ENCODE data around the gene PASD1. TPM values are rescaled to one million over a fixed set of nuclear protein-coding genes. Genes with fewer than 3 reads are reported as not detected.

The PASD1 gene
- total RNA-seq, 2 donors from 2014 or later, result 21.5 TPM; not detected in 1

- intact Hi-C loops (cut with DNase I), result no loop called here
These were observed 112.7 kb downstream of the PASD1 start for GRCh38 chrX:151676196-151676595.

GRCh38 chrX:151679798-151680402 is 116.4 kb downstream of the PASD1 start:
- Histone ChIP-seq H3K4me1 (replicated peaks) (no peaks in the 10 kb centered on the region), H3K27ac (no peak overlapping the region), H3K36me3 (no peaks in the 10 kb centered on the region), H3K9me3 (no peaks in the 10 kb centered on the region), H3K4me3 (no peak overlapping the region), H3K27me3 (replicated peaks; ENCODE audit: insufficient read depth) (no peaks in the 10 kb centered on the region)
- 58% methylated on average over 5 of the region's 5 CpGs for WGBS
- intact Hi-C loops (cut with DNase I), result no loop called here
- TF ChIP-seq POLR2A (IDR thresholded peaks at IDR 0.05), result no peak
- no peak for TF ChIP-seq CTCF (IDR thresholded peaks at IDR 0.05)
- TF ChIP-seq POLR2AphosphoS5 (IDR thresholded peaks at IDR 0.05), result no peak
- no peak for DNase-seq (ENCODE audit: low spot score)

More at GRCh38 chrX:151676196-151676595, 112.7 kb downstream of the PASD1 start:
- Histone ChIP-seq H3K27me3 (replicated peaks; ENCODE audit: insufficient read depth) (no peaks in the 10 kb centered on the region), H3K4me1 (replicated peaks) (no peaks in the 10 kb centered on the region), H3K4me3 (no peak overlapping the region), H3K9me3 (no peaks in the 10 kb centered on the region), H3K27ac (no peak overlapping the region), H3K36me3 (no peaks in the 10 kb centered on the region)
- 77% methylated on average over 4 of the region's 4 CpGs for WGBS
- no peak for DNase-seq (ENCODE audit: low spot score)
- TF ChIP-seq POLR2AphosphoS5 (IDR thresholded peaks at IDR 0.05) (no peak), CTCF (IDR thresholded peaks at IDR 0.05) (no peak), POLR2A (IDR thresholded peaks at IDR 0.05) (no peak)

- Histone ChIP-seq H3K36me3 (no peaks in the 10 kb centered on the region), H3K27me3 (replicated peaks; ENCODE audit: insufficient read depth) (no peaks in the 10 kb centered on the region), H3K27ac (no peak overlapping the region), H3K9me3 (no peaks in the 10 kb centered on the region), H3K4me3 (no peak overlapping the region), H3K4me1 (replicated peaks) (no peaks in the 10 kb centered on the region)
- WGBS, result 80% methylated on average over 2 of the region's 4 CpGs
- TF ChIP-seq POLR2AphosphoS5 (IDR thresholded peaks at IDR 0.05) (no peak), POLR2A (IDR thresholded peaks at IDR 0.05) (no peak), CTCF (IDR thresholded peaks at IDR 0.05) (peak in 3 of 4 experiments; percentile 43 to 57 (median 52))
- DNase-seq (ENCODE audit: low spot score), result peak; percentile 5
- intact Hi-C loops (cut with DNase I), result no loop called here
These were observed 117.3 kb downstream of the PASD1 start for GRCh38 chrX:151680805-151681204.

GRCh38 chrX:151687635-151688034 is 124.2 kb downstream of the PASD1 start:
- no peaks in the 10 kb centered on the region for H3K4me1 ChIP-seq (replicated peaks)
- TF ChIP-seq CTCF (IDR thresholded peaks at IDR 0.05) (no peak), POLR2AphosphoS5 (IDR thresholded peaks at IDR 0.05) (no peak), POLR2A (IDR thresholded peaks at IDR 0.05) (no peak)
- no peaks in the 10 kb centered on the region for H3K27me3 ChIP-seq (replicated peaks; ENCODE audit: insufficient read depth)
- no peaks in the 10 kb centered on the region for H3K9me3 ChIP-seq
- H3K4me3 ChIP-seq, result no peak overlapping the region
- H3K27ac ChIP-seq, result no peak overlapping the region
- DNase-seq (ENCODE audit: low spot score), result no peak
- H3K36me3 ChIP-seq, result no peaks in the 10 kb centered on the region
- intact Hi-C loops (cut with DNase I), result no loop called here

GRCh38 chrX:151688695-151689094 is 125.2 kb downstream of the PASD1 start:
- intact Hi-C loops (cut with DNase I), result no loop called here
- TF ChIP-seq CTCF (IDR thresholded peaks at IDR 0.05) (no peak), POLR2A (IDR thresholded peaks at IDR 0.05) (no peak), POLR2AphosphoS5 (IDR thresholded peaks at IDR 0.05) (no peak)
- Histone ChIP-seq H3K27me3 (replicated peaks; ENCODE audit: insufficient read depth) (no peaks in the 10 kb centered on the region), H3K4me3 (no peak overlapping the region), H3K4me1 (replicated peaks) (no peaks in the 10 kb centered on the region), H3K36me3 (no peaks in the 10 kb centered on the region), H3K27ac (no peak overlapping the region), H3K9me3 (no peaks in the 10 kb centered on the region)
- no peak for DNase-seq (ENCODE audit: low spot score)
